ENCODE data around the gene NHEJ1. TPM values are rescaled to one million over a fixed set of nuclear protein-coding genes. Genes with fewer than 3 reads are reported as not detected.

NHEJ1 gene
- total RNA-seq, 1 experiment from 2014 or later, result 21.7 TPM

DNA sequence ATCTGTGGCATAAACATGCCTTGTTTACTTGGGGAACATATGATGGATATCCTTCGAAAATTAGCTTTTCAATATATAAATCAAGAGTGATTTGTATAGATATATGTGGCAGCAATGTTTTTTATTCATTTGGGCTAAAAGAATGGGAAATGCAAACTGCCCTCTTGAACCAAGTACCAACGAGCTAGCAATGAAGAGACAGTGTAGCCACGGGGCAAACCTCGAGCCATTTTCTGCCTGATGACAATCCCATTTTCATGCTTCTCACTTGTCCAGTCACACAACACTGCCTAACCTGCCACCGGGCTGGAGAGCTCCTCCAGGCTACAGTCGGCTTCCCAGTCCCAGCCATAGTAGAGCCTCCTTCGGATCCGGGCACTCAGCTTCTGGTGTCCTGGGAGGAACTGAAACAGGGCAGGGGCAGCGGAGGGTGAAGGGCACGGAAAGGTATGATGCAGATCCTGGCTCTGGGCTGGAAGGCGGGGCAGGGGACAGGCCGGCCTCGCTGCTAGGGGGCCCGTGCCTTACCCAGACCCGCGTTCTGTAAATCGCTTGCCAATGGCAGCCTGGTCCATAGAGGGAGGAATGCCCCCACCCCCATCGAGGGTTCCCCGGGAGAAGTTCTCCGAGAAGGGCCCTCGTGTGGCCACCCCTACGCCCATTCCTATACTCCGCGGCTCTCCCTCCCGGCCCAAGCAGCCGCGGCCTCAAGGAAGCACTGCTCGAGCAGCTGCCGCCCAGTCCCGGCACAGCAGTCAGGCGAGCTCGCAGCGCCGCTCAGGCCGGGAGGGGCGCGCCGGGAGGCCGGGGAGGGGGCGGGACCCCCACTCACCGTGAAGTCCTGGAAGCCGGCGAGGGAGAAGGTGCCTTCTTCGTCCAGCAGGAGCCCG, 15.6 kb upstream of the NHEJ1 start:
- DNase-seq, result peak; percentile 60 to 66
- Histone ChIP-seq H3K27me3 (no peaks in the 10 kb centered on the region), H3K27ac (peak overlapping the region; percentile 54; the same call in 1 of the 2 replicates), H3K4me3 (peak overlapping the region; percentile 85), H3K4me1 (0 out of 2 replicates have a peak, but pooled peaks cover 5% of the 10 kb centered on the region), H3K36me3 (no peaks in the 10 kb centered on the region), H3K9me3 (replicated peaks) (no peaks in the 10 kb centered on the region)

DNA sequence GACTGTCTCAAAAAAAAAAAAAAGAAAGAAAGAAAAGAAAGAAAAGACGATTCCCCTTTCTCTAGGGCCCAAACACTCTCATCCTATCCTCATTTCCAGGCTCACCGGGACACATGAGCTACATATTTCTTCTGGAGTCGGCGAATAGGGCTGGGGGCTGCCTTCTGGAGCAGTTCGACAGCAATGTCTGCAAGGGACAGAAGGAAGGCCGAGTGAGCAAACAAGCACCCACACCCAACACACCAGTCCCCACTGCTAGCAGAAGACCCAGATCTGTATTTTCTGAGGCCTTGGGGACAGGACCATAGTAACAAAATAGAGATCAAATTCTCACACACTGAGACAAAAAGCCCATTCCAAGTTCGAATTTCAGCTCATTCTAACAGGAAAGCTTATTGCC, 14.9 kb upstream of the NHEJ1 start:
- H3K9me3 ChIP-seq (replicated peaks), result no peaks in the 10 kb centered on the region
- H3K4me3 ChIP-seq, result peak overlapping the region; percentile 85
- no peak overlapping the region for H3K27ac ChIP-seq

DNA sequence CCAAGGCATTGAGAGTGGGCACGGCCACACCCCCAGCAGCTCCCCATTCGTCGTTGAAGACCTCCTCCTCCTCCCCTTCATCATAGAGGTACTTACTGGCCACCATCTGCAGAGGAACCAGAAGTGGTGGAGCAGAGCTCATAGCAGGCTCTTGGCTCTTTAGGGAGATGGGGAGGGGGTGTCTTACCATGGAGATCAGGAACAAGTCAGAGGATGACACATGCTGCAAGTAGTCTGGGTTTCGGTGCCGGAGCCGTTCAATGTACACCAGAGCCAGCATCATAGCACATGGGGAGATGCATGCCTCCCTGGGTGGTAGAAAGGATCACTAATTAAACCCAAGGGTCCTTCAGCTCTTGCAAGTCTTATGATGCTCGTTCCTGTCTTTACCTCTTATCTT, 14.2 kb upstream of the NHEJ1 start:
- Histone ChIP-seq H3K27me3 (no peaks in the 10 kb centered on the region), H3K4me1 (0 out of 2 replicates have a peak, but pooled peaks cover 5% of the 10 kb centered on the region), H3K36me3 (no peaks in the 10 kb centered on the region), H3K4me3 (no peak overlapping the region), H3K9me3 (replicated peaks) (no peaks in the 10 kb centered on the region), H3K27ac (no peak overlapping the region)
- no peak for DNase-seq

More for the DNA sequence above, 14.9 kb upstream of the NHEJ1 start:
- DNase-seq, result no peak
- H3K27me3 ChIP-seq, result no peaks in the 10 kb centered on the region
- no peaks in the 10 kb centered on the region for H3K36me3 ChIP-seq
- H3K4me1 ChIP-seq, result 0 out of 2 replicates have a peak, but pooled peaks cover 5% of the 10 kb centered on the region

DNA sequence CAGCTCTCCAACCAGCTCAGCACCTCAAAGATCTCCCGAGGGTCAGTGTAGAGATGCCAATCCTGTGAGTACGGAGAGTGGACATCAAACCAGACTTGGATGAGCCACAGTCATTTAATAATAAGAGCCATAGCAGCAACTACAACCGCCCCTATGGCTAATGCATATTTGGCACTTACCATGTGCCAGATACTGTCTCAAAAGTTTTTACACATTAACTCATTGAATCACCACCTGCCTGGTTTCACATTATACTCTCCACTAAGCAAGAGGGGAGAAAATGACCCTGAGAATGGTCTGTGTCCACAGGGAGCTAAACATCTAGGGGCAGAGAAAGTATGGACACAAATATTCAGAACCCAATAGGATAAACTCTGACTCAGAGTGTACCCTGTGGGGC, 13.5 kb upstream of the NHEJ1 start:
- H3K36me3 ChIP-seq, result no peaks in the 10 kb centered on the region
- no peak for DNase-seq

DNA sequence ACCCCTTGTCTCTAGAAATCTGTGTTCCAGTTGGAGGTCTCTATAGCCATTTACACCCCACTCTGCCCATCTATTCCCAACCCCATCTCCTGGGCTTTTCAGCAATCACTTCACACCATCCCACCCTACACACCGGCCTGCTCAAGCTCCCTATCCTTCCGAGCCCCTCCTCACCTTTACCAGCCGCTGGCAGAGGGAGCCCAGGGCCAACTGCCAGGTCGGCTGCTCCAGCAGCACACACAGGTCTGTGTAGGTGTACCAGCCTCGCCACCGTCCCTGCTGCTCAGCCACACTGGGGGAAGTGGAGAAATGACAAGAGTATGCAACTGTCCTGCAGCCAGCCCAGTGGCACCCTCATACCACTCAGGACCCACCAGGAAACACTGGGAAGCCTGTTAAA, 12.6 kb upstream of the NHEJ1 start:
- Histone ChIP-seq H3K9me3 (replicated peaks) (no peaks in the 10 kb centered on the region), H3K27ac (no peak overlapping the region), H3K27me3 (no peaks in the 10 kb centered on the region), H3K4me1 (no peaks in the 10 kb centered on the region), H3K36me3 (no peaks in the 10 kb centered on the region), H3K4me3 (no peak overlapping the region)
- DNase-seq, result no peak

More for the DNA sequence above, 13.5 kb upstream of the NHEJ1 start:
- Histone ChIP-seq H3K4me1 (0 out of 2 replicates have a peak, but pooled peaks cover 3% of the 10 kb centered on the region), H3K4me3 (no peak overlapping the region), H3K27ac (no peak overlapping the region), H3K9me3 (replicated peaks) (no peaks in the 10 kb centered on the region), H3K27me3 (no peaks in the 10 kb centered on the region)

DNA sequence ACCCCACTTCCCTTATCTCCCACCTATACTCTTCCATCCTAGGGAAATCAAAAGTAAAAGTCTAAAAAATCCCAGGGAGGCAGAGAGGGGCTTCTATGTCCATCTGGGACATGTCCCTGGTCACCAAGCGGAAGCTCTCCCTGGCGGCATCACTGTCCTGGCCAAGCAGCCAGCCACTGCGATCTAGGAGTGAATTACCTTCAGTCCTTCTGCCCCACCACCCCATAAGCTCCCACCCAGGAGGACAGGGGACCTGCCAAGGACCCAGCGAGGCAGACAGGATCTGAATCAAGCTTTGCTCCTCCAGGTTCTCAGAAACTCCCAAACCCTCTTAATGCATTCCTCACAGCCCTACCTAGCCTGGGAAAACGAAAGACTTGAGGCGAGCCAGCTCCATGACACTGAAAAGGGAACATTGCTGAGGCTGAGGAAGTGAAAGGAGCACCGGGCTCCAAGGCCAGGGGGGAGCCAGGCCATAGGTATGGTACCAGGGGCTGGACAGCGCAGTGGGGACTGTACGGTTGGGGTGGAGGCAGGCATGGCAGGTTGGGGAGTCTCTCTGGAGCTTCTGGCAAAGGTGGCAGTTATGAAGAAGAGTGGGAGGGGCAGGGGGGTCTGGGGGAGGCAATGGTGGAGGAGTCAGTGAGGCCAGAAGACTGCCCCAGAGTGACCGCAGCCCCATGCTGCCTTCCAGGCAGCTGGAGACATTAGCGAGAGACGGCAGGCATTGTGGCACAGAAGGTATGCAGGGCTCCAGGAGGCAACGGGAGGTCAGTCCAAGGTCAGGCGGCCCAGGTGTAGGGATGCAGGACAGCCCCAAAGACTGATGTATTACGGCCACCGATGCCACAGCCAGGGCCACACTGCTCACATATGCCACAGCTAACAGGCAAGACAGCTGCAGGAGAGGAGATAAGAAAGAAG, 11.9 kb upstream of the NHEJ1 start:
- H3K36me3 ChIP-seq, result no peaks in the 10 kb centered on the region
- H3K4me3 ChIP-seq, result no peak overlapping the region
- H3K4me1 ChIP-seq, result no peaks in the 10 kb centered on the region
- no peaks in the 10 kb centered on the region for H3K27me3 ChIP-seq
- H3K27ac ChIP-seq, result no peak overlapping the region
- H3K9me3 ChIP-seq (replicated peaks), result no peaks in the 10 kb centered on the region
- no peak for DNase-seq

DNA sequence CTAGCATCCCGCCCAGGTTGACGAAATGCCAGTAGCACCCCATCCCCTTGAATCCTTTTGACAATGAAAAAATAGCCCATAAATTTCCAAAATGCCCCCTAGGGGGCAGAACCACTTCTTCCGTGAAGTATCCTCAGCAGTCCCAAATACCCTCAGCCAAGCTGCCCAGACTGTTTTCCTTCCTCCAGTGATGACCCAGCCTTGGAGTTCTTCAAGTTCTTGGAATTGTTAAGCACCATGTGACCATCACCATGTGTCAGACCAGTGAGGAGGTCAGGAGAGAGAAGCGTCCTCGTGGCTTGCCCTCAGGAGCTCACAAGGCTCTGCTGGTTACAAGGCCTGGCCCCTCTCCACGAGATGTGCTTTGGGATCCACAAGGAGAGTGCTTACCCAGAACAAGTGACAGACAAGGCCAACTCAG, 10.6 kb upstream of the NHEJ1 start:
- H3K9me3 ChIP-seq (replicated peaks), result no peaks in the 10 kb centered on the region
- no peak overlapping the region for H3K27ac ChIP-seq
- H3K27me3 ChIP-seq, result no peaks in the 10 kb centered on the region
- DNase-seq, result peak; percentile 35 to 69
- no peak overlapping the region for H3K4me3 ChIP-seq
- H3K36me3 ChIP-seq, result no peaks in the 10 kb centered on the region
- no peaks in the 10 kb centered on the region for H3K4me1 ChIP-seq

DNA sequence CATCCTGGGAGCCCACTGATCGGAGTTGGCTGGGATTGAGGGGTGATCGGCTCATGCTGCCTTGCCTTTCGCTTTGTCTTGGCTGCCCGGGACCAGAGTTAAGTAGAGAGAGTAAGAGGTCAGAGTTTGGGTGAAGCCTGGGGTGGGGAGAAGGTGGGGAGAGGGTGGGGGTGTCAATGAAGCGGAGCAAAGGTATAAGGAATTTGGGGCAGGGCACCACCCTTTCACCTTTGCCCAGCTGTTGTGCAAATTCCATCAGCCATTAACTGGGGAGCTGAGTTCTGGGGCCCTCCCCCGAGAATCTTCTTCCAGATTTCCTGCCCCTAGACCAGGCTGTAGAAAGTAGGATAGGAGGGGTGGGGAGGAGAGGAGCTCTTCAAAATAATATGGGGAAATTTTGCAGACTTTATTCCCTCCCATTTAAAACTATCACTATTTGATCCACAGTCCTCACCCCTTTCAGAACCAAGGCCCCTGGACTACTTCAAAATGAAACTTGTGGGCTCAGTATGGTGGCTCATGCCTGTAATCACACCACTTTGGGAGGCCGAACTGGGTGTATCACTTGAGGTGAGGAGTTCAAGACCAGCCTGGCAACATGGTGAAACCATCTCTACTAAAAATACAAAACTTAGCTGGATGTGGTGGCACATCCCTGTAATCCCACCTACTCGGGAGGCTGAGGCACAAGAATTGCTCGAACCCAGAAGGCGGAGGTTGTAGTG, 9.5 kb upstream of the NHEJ1 start, which contains the start of gene SLC23A3:
TSS of gene SLC23A3 (minus strand) at position 100 of the 725 bp plus-strand sequence. CDS start at position 55, 45 bp downstream.
- no peak within 1 kb of the TSS for H3K27ac ChIP-seq
- H3K9me3 ChIP-seq (replicated peaks), result no peaks in the 10 kb centered on the region
- H3K27me3 ChIP-seq, result no peaks in the 10 kb centered on the region
- DNase-seq, result no peak
- no peaks in the 10 kb centered on the region for H3K4me1 ChIP-seq
- no peaks in the 10 kb centered on the region for H3K36me3 ChIP-seq
- H3K4me3 ChIP-seq, result no peak within 1 kb of the TSS

DNA sequence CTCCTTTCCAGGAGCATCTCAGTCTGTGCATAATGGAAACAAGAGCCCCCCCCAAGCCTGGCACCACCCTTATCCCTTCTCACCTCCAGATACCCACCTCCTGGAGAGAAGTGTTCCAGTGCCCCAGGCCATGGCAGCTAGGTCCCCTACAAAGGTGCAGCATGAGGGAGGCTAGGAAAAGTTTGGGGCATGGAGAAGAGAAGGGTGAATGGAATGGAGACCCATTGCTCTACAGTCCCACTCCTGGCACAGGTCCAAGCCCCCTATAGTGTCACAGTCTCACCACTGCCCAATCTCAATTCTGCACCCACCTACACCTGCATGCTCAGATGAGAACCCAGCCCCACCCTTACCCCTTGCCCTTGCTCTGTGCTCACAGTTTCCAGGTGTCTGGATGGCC, 8.3 kb upstream of the NHEJ1 start:
- no peaks in the 10 kb centered on the region for H3K27me3 ChIP-seq
- no peak overlapping the region for H3K27ac ChIP-seq
- H3K4me1 ChIP-seq, result no peaks in the 10 kb centered on the region
- no peak for DNase-seq
- no peaks in the 10 kb centered on the region for H3K36me3 ChIP-seq
- no peak overlapping the region for H3K4me3 ChIP-seq
- no peaks in the 10 kb centered on the region for H3K9me3 ChIP-seq (replicated peaks)

DNA sequence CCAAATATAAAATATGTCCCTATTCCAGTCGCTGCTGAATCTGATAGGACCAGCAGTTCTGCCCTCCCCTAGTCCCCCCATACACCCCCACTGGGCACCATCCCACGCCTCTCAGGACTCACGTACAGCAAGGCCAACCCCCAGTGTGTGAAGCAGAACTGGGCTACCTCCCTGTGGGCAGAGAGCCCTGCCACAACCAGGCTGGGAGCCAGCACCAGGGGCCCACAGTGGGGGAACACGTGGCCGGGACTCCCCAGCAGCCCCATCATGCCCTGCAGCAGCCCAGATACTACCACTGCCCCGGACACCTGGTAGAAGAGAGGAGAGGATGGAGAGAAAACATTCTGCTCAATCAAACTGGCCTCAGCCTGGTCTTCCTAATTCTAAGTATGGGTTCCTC, 7.9 kb upstream of the NHEJ1 start:
- H3K27ac ChIP-seq, result no peak overlapping the region
- no peaks in the 10 kb centered on the region for H3K9me3 ChIP-seq (replicated peaks)
- DNase-seq, result no peak
- H3K27me3 ChIP-seq, result no peaks in the 10 kb centered on the region
- H3K4me3 ChIP-seq, result no peak overlapping the region
- no peaks in the 10 kb centered on the region for H3K4me1 ChIP-seq
- H3K36me3 ChIP-seq, result no peaks in the 10 kb centered on the region

DNA sequence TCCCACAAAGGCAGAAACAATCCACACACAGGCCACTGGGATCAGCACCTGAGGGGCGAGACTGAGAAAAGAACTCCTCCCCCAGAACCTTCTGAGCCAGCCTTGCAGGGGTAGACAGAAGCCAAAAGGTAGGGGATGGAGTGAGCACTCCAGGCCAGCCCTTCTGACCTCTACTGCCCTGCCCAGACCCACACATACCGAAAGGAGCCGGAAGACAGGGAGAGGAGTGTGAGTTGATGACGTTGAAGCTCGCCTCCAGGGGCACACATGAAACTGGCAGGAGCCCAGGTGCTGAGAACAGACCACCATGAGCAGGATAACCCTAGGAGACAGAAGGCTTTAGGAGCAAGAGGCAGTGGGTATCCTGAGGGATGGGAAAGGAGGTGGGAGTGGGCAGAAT, 7.4 kb upstream of the NHEJ1 start:
- DNase-seq, result no peak
- H3K9me3 ChIP-seq (replicated peaks), result no peaks in the 10 kb centered on the region

DNA sequence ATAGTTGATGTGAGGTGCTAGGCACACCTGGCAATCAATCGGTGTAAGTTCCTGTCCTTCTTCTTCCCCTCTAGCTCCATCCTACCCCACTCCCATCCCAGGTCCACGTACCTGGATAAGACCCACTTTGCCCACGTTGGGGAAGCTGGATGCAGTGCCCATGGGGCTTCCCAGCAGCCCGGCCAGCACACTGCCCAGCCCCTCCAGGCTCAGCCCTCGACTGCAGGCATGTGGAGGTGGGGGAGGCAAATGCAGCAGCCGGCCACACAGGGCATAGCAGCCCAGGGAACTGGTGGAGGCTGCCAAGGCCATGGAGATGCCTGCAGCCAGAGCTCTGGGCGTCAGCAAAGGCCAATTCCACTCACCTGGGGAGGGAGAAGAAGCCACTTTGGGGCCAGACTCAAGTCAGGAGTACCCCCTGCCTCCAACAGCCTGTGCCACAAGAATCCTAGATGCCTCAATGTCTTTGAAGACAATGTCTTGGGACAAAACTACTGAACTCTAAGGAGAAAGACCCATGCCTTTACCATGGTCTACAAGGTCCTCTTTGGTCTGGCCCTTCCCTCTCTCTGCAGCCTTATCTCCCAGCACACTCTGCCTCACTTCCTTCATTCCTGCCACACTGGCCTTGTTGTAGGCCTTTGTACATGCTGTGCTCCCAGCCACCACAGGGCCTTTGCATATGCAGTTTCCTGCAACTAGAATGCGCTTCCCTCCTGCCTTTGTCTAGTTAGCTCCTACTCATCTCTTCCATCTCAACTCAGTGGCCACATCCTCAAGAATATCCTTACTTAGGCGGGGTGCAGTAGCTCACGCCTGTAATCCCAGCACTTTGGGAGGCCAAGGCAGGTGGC, 4.7 kb upstream of the NHEJ1 start:
- Histone ChIP-seq H3K36me3 (no peaks in the 10 kb centered on the region), H3K9me3 (replicated peaks) (no peaks in the 10 kb centered on the region), H3K27ac (no peak overlapping the region), H3K4me1 (0 out of 2 replicates have a peak, but pooled peaks cover 4% of the 10 kb centered on the region), H3K4me3 (no peak overlapping the region), H3K27me3 (no peaks in the 10 kb centered on the region)
- no peak for DNase-seq

More for the DNA sequence above, 7.4 kb upstream of the NHEJ1 start:
- H3K4me1 ChIP-seq, result no peaks in the 10 kb centered on the region
- H3K27me3 ChIP-seq, result no peaks in the 10 kb centered on the region
- no peak overlapping the region for H3K27ac ChIP-seq
- H3K4me3 ChIP-seq, result no peak overlapping the region
- H3K36me3 ChIP-seq, result no peaks in the 10 kb centered on the region

DNA sequence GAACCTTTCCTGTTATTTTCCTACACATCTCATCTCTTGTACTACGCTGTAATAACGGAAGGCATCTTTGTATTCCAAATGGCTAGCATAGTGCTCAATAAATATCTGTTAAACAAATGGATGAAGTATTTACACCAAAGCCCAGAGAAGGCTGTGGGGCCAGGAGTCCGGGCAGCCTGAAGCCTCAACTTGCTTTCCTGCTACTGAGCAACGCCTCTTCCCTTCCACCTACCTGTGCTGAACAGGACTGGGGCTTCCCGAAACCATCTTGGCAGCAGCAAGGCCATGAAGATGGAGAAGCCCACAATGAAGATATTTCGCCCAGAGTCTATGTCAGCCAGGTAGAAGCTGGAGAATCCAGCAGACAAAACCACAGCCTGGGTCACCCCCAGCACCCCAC, 2.5 kb upstream of the NHEJ1 start:
- Histone ChIP-seq H3K4me3 (no peak overlapping the region), H3K27me3 (no peaks in the 10 kb centered on the region), H3K36me3 (no peaks in the 10 kb centered on the region), H3K4me1 (0 out of 2 replicates have a peak, but pooled peaks cover 8% of the 10 kb centered on the region), H3K9me3 (replicated peaks) (no peaks in the 10 kb centered on the region), H3K27ac (no peak overlapping the region)
- DNase-seq, result no peak
